22Rv1 (cell line): ENCODE measurements around the gene CTDP1.

Experiments used
- CTCF ChIP-seq: fragments of 450-650 bp; IDR thresholded peaks from 2 replicates; pipeline ENCODE4 v1.5.1; 2017; ENCODE audit warnings: mild to moderate bottlenecking
- ZFX ChIP-seq: fragments of 450-650 bp; IDR thresholded peaks from 2 replicates; pipeline ENCODE4 v1.6.1; 2017; ENCODE audit warnings: antibody characterized with exemption, borderline replicate concordance

GRCh38 chr18:79792988-79793355 lies 113.4 kb downstream of the CTDP1 start:
- TF ChIP-seq CTCF (no peak), ZFX (no peak)
